Thymus (tissue), 11 donors: ENCODE results near the gene EXOC6B. TPM values are rescaled to one million over a fixed set of nuclear protein-coding genes. Genes with fewer than 3 reads are reported as not detected.

Experiments used
- DNase-seq, 9 donors: peaks; one replicate each; pipeline ENCODE4 v3.0.0-alpha.2; 2013; ENCODE audit warnings: low spot score in 9 of 9, low read depth in 6 of 9, missing footprints in 1 of 9
- H3K27ac ChIP-seq, 2 donors: one replicate each; pipeline ENCODE4 v1.5.1; 2013; ENCODE audit warnings: control low read depth in 1 of 2, low read depth in 1 of 2, low read length in 1 of 2, mild to moderate bottlenecking in 1 of 2, moderate library complexity in 1 of 2
- H3K27me3 ChIP-seq, 2 donors: one replicate each; pipeline ENCODE4 v1.5.1; 2013; ENCODE audit warnings: low read length in 1 of 2; ENCODE audit not compliant: control insufficient read depth in 2 of 2, insufficient read depth in 1 of 2
- H3K36me3 ChIP-seq, 2 donors: one replicate each; pipeline ENCODE4 v1.5.1; 2013; ENCODE audit warnings: low read length in 1 of 2, mild to moderate bottlenecking in 1 of 2, moderate library complexity in 1 of 2; ENCODE audit not compliant: control insufficient read depth in 2 of 2, insufficient read depth in 2 of 2
- H3K4me1 ChIP-seq, 2 donors: one replicate each; pipeline ENCODE4 v1.5.1; 2013; ENCODE audit warnings: low read length in 2 of 2; ENCODE audit not compliant: control insufficient read depth in 2 of 2, insufficient read depth in 2 of 2
- H3K4me3 ChIP-seq, 2 donors: one replicate each; pipeline ENCODE4 v1.5.1; 2013; ENCODE audit warnings: low read length in 2 of 2, control low read depth in 1 of 2, mild to moderate bottlenecking in 1 of 2
- H3K9me3 ChIP-seq, 2 donors: one replicate each; pipeline ENCODE4 v1.5.1; 2013; ENCODE audit warnings: low read length in 1 of 2, mild to moderate bottlenecking in 1 of 2; ENCODE audit not compliant: control insufficient read depth in 2 of 2, insufficient read depth in 1 of 2
- WGBS: extraction: QIAGEN DNeasy Blood & Tissue Kit; methylation state at CpG from one replicate; pipeline ENCODE4 v1.1.7; 2013; 5-methylcytosine and 5-hydroxymethylcytosine counted together
- polyA plus RNA-seq: library from polyadenylated mRNA; stranded (reverse); fragments of 200-250 nt; gene quantifications from one replicate; pipeline ENCODE4 v1.2.3, GENCODE V29; 2013
- total RNA-seq: library from RNA; stranded (reverse); fragments of 120-200 nt; gene quantifications from one replicate; pipeline ENCODE4 v1.2.4, GENCODE V29; 2013
- donor health status: healthy.

The EXOC6B gene
- total and polyA plus RNA-seq, 2 donors = 5.0 to 6.2 TPM

DNA sequence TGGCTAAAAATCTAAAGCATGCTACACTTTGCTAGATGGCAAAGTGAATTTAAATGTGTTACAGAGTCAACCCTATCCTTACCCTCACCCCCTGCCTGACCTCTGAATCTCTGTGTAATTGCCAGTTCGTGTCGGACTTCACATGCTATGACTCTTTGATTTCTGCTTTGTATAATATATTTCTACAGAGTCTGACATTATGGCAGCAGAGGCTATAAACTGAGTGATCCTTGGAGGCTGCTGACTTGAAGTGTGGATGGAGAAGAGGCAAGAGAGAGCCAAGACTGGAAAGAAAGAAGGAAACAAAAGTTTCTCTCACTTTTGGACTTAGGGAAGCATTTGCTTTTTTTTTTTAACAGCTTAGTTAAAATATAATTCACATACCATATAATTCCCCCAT lies 588.3 kb downstream of the EXOC6B start:
- DNase-seq = no peak
- no peaks in the 10 kb centered on the region for H3K9me3 ChIP-seq
- no peak overlapping the region for H3K4me3 ChIP-seq
- H3K36me3 ChIP-seq = no peaks in the 10 kb centered on the region
- no peak overlapping the region for H3K27ac ChIP-seq
- 92% methylated on average over 2 of the region's 2 CpGs for whole genome bisulfite sequencing
- H3K4me1 ChIP-seq = no peaks in the 10 kb centered on the region
- no peaks in the 10 kb centered on the region for H3K27me3 ChIP-seq

DNA sequence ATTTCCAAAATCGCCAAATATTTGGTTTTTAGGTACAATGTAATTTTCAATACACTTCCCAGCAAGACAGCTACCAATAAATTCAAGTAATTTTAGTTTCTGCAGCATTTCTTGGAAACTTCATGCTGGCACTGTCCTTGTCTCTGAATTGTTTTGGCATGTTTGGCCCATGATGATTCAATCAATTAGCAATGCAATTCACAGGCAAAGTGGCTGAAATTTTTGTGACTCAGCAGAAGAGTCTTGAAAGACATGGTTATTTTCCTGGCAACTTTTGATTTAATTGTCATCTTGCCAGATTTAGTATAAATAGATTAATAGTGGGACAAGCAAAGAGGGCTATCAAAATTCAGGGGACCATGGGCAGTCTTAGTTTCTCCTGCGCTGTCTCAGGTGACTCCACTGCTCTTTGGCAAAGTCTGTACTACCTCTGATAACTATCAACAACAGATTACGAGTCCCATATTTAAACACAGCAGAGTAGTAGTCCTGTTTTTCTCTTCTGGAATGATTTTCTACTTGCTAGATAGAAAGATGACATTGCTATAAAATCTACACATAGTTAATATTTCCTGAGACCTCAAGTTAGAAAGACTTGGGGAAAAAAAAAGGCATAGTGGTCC lies 589.3 kb downstream of the EXOC6B start:
- no peak for DNase-seq
- no peaks in the 10 kb centered on the region for H3K36me3 ChIP-seq
- no peak overlapping the region for H3K27ac ChIP-seq
- H3K4me3 ChIP-seq = no peak overlapping the region
- WGBS = 94% methylated on average over 3 of the region's 3 CpGs
- no peaks in the 10 kb centered on the region for H3K9me3 ChIP-seq
- H3K4me1 ChIP-seq = no peaks in the 10 kb centered on the region
- H3K27me3 ChIP-seq = no peaks in the 10 kb centered on the region

DNA sequence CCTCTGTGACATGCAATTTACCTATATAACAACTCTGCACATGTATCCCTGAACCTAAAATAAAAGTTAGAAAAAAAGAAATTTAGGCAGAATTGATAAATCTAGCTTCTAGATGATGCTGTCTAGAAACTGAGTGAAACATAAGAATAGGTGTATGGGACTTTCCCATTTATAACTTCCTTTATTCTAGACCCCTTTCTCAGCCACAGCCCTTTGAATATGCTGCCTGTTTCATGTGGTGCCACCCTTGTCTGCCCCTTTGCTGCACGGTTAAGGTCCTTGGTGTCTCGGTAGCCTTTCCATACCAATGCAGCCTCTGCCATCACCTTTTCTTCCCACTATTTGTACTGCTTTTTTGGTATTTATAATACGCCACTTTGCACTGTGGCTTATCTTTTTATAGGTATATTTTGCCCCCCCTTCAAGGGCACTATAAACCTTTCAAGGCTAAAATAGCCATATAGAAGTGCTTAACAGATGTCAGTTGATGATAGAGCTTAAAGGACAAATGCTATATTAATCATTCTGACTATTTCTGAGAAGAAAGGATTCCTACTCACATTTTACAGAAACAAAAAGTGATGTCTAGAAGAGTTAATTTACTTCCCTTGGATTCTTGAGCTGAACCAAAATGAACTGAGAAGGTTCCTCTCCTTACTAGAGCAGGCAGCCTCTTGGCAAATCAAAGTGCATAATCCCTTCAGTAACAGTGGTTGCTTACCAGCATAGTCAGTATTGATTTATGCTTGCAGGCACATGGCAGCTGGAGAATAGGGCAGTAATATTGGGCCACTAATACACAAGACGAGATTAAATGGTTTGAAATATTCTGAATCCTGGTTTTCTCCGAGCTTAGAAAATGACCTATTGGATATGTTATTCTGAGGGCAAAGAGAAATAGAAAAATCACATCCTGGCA lies 590.1 kb downstream of the EXOC6B start:
- Histone ChIP-seq H3K9me3 (no peaks in the 10 kb centered on the region), H3K27me3 (no peaks in the 10 kb centered on the region), H3K36me3 (no peaks in the 10 kb centered on the region), H3K27ac (no peak overlapping the region), H3K4me3 (no peak overlapping the region), H3K4me1 (no peaks in the 10 kb centered on the region)
- WGBS = 93% methylated on average over 5 of the region's 5 CpGs
- DNase-seq = no peak

DNA sequence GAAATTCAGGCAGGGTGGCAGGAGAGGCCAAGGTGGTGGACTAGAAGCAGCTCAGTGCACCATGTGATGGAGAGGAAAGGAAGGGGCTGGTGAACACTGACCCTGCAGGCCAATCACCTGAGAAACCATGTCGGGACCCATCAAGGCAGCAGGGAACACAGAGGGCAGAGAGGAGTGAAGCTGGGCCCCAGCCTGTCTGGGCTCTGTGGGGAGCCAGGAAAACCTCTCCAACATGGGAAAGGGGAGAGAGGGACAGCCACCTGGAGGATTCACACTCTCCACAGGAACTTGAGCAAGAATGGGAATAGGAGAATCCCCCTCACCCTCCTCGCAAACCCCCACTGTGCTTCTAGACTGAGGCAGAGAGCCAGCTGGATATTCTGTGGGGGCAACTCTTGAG lies 592.6 kb downstream of the EXOC6B start:
- no peak overlapping the region for H3K27ac ChIP-seq
- H3K27me3 ChIP-seq = no peaks in the 10 kb centered on the region
- WGBS = 97% methylated on average over 2 of the region's 2 CpGs
- no peaks in the 10 kb centered on the region for H3K4me1 ChIP-seq
- no peak overlapping the region for H3K4me3 ChIP-seq
- no peaks in the 10 kb centered on the region for H3K36me3 ChIP-seq
- no peak for DNase-seq
- H3K9me3 ChIP-seq = no peaks in the 10 kb centered on the region

DNA sequence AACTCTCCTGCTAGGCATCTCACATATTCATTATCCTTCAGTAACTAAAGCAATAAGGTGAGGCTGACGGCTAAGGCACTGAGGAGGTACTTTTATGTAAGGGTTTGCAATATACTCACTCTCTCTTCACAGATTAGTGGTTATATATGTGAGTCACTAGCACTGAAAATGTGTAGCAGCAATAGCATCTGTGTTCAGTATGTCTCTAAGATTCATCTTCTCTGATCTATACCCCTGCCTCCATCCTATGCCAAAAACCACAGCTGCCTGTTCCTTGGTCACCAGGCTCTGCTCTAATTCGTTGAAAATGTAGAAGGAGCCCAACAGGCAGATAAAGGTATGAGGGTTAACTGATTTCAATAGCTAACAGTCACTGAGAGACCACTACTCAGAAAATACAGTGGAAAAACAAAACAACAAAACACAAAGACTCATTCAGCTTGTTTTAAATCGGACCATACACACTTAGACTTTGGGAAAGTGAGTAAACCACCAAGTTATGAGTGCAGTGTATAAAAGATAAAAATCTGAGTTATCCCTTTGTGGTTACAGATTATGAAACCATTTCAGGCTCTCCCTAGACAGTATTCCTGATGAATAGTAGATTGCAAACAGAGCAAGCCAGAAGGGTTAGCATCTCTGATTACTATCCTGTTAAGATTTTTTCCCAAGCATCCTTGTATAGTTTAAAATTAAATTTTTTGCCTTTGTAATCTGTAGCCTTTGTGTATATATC lies 602.8 kb downstream of the EXOC6B start:
- Histone ChIP-seq H3K27ac (no peak overlapping the region), H3K9me3 (no peaks in the 10 kb centered on the region), H3K4me1 (no peaks in the 10 kb centered on the region), H3K4me3 (no peak overlapping the region), H3K27me3 (no peaks in the 10 kb centered on the region), H3K36me3 (no peaks in the 10 kb centered on the region)
- DNase-seq = no peak
- 82% methylated on average over 3 of the region's 3 CpGs for WGBS

DNA sequence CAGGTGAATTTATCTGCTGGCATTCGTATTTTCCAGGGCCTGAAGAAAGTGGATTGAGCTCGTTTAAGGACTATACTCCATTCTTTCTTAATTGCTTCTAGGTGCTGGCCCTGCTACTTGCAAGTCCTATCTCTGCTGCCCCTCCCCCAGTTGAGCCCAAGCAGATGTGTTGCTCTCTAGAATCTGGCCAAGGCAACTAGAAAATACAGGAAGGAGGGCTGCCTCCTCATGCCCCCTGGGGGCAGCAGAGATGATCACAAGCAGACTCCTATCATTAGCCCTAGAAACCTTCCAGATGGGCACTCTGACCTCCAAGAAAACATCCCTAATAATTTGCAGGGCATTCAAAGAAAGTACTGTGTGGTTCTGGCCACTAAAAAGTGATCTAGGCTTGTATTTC lies 605.7 kb downstream of the EXOC6B start:
- H3K4me1 ChIP-seq = no peaks in the 10 kb centered on the region
- no peaks in the 10 kb centered on the region for H3K36me3 ChIP-seq
- no peak overlapping the region for H3K27ac ChIP-seq
- H3K27me3 ChIP-seq = no peaks in the 10 kb centered on the region
- no peak overlapping the region for H3K4me3 ChIP-seq
- no peaks in the 10 kb centered on the region for H3K9me3 ChIP-seq
- DNase-seq = peak in 1 of 9 donors; percentile 2
- 88% methylated on average over 2 of the region's 2 CpGs for WGBS

DNA sequence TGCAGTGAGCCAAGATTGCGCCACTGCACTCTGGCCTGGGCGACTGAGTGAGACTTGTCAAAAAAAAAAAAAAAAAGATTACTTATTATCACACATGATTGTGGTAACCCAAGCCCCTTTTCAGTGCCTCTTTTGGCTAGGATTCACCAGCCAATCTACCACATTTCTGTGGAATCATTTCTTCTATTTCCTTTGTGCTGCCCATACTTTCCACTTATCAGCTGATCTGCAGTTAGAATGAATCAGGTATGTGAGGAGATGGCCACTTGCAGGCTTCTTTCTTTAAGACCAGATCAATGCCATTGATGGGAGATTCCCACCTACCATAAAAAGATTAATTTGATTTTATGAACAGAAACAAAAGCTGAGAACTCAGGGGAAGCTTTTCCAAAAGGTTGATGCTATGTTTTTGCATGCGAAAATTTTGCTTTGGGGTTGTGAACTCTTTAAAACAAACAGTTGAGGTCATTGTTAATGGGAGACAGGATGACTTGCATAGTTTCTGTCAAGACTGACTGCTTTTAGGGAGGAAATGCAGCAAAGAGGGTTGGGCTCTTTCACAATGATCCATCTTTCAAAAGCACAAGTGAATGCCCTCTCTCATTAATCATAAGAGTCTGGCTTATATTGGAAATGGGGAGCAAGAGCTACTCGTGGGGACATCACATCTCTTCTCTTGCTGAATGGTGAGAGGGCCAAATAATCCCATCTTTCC lies 611.2 kb downstream of the EXOC6B start:
- 87% methylated on average over 4 of the region's 4 CpGs for WGBS
- no peaks in the 10 kb centered on the region for H3K4me1 ChIP-seq
- H3K36me3 ChIP-seq = no peaks in the 10 kb centered on the region
- H3K27me3 ChIP-seq = no peaks in the 10 kb centered on the region
- H3K27ac ChIP-seq = no peak overlapping the region
- H3K9me3 ChIP-seq = no peaks in the 10 kb centered on the region
- H3K4me3 ChIP-seq = no peak overlapping the region
- DNase-seq = no peak

DNA sequence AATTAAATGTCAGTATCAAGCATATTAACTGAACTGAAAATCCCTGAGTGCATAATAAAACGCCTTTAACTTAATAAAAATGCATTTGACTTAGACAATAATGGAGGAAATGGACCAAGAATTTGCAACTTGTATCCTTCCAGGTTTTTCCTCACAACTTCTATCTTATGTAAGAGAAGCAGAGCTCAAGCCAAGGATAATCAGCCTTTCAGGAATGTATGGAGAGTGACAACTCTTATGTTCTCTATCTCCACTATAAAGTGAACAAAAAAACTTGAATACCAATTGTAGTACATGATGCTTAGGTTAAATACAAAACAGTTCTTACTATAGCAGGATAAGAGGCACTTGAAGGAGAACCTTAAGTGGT lies 613.4 kb downstream of the EXOC6B start:
- no peak overlapping the region for H3K27ac ChIP-seq

More for the DNA sequence above, 613.4 kb downstream of the EXOC6B start:
- no peak for DNase-seq
- H3K4me3 ChIP-seq = no peak overlapping the region
- 96% methylated on average over 1 of the region's 1 CpG for WGBS
- no peaks in the 10 kb centered on the region for H3K9me3 ChIP-seq
- H3K4me1 ChIP-seq = no peaks in the 10 kb centered on the region
- H3K36me3 ChIP-seq = no peaks in the 10 kb centered on the region
- H3K27me3 ChIP-seq = no peaks in the 10 kb centered on the region
